Sigmoid colon (tissue), 4 donors: ENCODE measurements around the gene PLCG1.

Source experiments
- CTCF ChIP-seq, 4 experiments: fragments of 450-650 bp in 3 of 4; fragments of 200-600 bp in 1 of 4; IDR thresholded peaks; one replicate each; pipeline ENCODE4 v1.5.1; 2016 to 2019; ENCODE audit warnings: antibody characterized with exemption in 4 of 4, mild to moderate bottlenecking in 3 of 4, moderate library complexity in 2 of 4
- EP300 ChIP-seq, 4 donors: sonication (generic); formaldehyde crosslinking; IDR thresholded peaks; one replicate each; pipeline ENCODE4 v1.6.1; 2017; ENCODE audit warnings: antibody characterized with exemption in 4 of 4
- POLR2A ChIP-seq, 2 donors: fragments of 450-650 bp; IDR thresholded peaks; one replicate each; pipeline ENCODE4 v1.6.1; 2016; ENCODE audit warnings: antibody characterized with exemption in 2 of 2, mild to moderate bottlenecking in 2 of 2, moderate library complexity in 2 of 2
- POLR2AphosphoS5 ChIP-seq, 4 donors: sonication (generic); formaldehyde crosslinking; IDR thresholded peaks; one replicate each; pipeline ENCODE4 v1.6.1; 2017; ENCODE audit warnings: antibody characterized with exemption in 4 of 4

DNA sequence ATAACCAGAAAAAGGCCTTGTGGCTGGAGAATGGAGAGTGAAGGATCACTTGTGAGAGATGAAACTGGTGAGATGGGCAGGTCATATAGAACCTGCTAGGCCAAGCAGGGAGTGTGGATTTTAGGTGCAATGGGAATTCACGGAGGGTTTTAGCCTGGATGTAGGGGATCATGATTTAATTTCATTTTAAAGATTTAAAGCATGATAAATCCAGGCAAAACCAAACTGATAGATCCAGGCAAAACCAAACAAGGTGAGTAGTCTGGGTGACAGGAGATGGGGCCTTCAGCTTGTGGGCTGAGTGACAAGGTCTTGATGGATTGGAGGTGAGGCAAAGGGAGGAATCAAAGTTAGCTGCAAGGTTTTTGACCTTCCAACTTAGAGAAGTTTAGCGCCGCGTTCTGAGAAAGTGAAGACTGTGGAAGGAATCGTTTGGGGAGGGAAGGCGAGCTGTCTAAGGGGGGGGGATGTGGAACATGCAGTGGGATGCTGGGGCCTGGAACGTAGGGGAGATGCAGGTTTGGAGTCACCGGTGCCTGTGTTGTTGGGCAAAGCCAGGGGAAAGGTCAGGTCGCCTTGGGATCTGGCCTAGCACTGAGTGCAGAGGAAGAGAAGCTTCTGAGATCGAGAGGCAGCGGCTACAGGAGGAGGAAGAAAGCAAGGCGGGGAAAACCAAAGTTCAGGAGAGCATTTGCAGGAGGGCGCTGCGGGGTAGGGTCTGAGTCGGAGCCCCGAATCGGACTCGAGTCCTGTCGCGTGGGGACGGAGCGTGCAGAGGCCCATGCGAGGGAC lies 1.3 kb upstream of the PLCG1 start:
- TF ChIP-seq CTCF (IDR thresholded peaks at IDR 0.05) (no peak), POLR2AphosphoS5 (IDR thresholded peaks at IDR 0.05) (no peak), POLR2A (IDR thresholded peaks at IDR 0.05) (no peak), EP300 (IDR thresholded peaks at IDR 0.05) (no peak)
